WTC11 (cell line): ENCODE results near the gene STIM2. TPM values are rescaled to one million over a fixed set of nuclear protein-coding genes. Genes with fewer than 3 reads are reported as not detected.
A peak's percentile ranks its signal among the peaks of the same experiment; 100 is the strongest.

Experiments used
- ATAC-seq: fragments of 200-7000 bp; cut with Tn5 transposase; 2 replicates; pipeline ENCODE4 v1.10.0; 2021; ENCODE audit warnings: mild to moderate bottlenecking, moderate library complexity
- CTCF ChIA-PET: fragments of 300-600 bp; sonication (Branson Sonifier 250); formaldehyde crosslinking; loops from one replicate; lab custom pipeline; 2021; ENCODE audit warnings: antibody characterized with exemption; lab: Charles Lee
- POLR2A ChIA-PET: fragments of 350-600 bp; sonication (Branson Sonifier 250); formaldehyde crosslinking; loops from one replicate; lab custom pipeline; 2021; ENCODE audit warnings: antibody characterized with exemption; lab: Charles Lee
- DNase-seq: peaks from one replicate; pipeline ENCODE4 v3.0.0; 2021; ENCODE audit warnings: low spot score
- H3K27ac Mint-ChIP-seq: 2 replicates; pipeline ENCODE4 v1.8.0; 2021; ENCODE audit warnings: mixed read lengths
- H3K27me3 Mint-ChIP-seq: 2 replicates; pipeline ENCODE4 v1.8.0; 2021; ENCODE audit warnings: low read depth, mild to moderate bottlenecking, moderate library complexity, mixed read lengths
- H3K36me3 Mint-ChIP-seq: 2 replicates; pipeline ENCODE4 v1.8.0; 2021; ENCODE audit warnings: mixed read lengths
- H3K4me1 Mint-ChIP-seq: 2 replicates; pipeline ENCODE4 v1.8.0; 2022; ENCODE audit warnings: mixed read lengths
- H3K4me3 Mint-ChIP-seq: 2 replicates; pipeline ENCODE4 v1.8.0; 2021; ENCODE audit warnings: mild to moderate bottlenecking, moderate library complexity, mixed read lengths
- H3K9me3 Mint-ChIP-seq: 2 replicates; pipeline ENCODE4 v1.8.0; 2021; ENCODE audit warnings: mixed read lengths
- CDX4 ChIP-seq: fragments of 250-450 bp; sonication (Bioruptor Pico); IDR thresholded peaks from 2 replicates; pipeline ENCODE4 v1.9.0; 2021; ENCODE audit warnings: moderate library complexity, mild to moderate bottlenecking, inconsistent platforms, borderline replicate concordance
- E2F4 ChIP-seq: sonication (generic); formaldehyde crosslinking; IDR thresholded peaks from 2 replicates; pipeline ENCODE4 v1.8.1; 2022; ENCODE audit warnings: low read depth, mild to moderate bottlenecking, moderate library complexity, missing genetic modification reagents, borderline replicate concordance
- E2F5 ChIP-seq: sonication (generic); formaldehyde crosslinking; IDR thresholded peaks from 2 replicates; pipeline ENCODE4 v1.8.1; 2022; ENCODE audit warnings: mild to moderate bottlenecking, moderate library complexity, missing genetic modification reagents
- ERG ChIP-seq: fragments of 250-450 bp; sonication (Bioruptor Pico); IDR thresholded peaks from 2 replicates; pipeline ENCODE4 v1.8.0; 2021; ENCODE audit warnings: mild to moderate bottlenecking
- ETV6 ChIP-seq: sonication (generic); formaldehyde crosslinking; IDR thresholded peaks from 2 replicates; pipeline ENCODE4 v1.8.1; 2022; ENCODE audit warnings: mild to moderate bottlenecking, missing genetic modification reagents
- FOXP4 ChIP-seq: sonication (generic); formaldehyde crosslinking; IDR thresholded peaks from 2 replicates; pipeline ENCODE4 v1.8.0; 2022; ENCODE audit warnings: mild to moderate bottlenecking, missing genetic modification reagents
- GABPB1 ChIP-seq: sonication (generic); formaldehyde crosslinking; IDR thresholded peaks from 2 replicates; pipeline ENCODE4 v1.8.1; 2023; ENCODE audit warnings: mild to moderate bottlenecking, missing genetic modification reagents
- GRHL2 ChIP-seq: fragments of 250-450 bp; sonication (Bioruptor Pico); IDR thresholded peaks from 2 replicates; pipeline ENCODE4 v1.8.0; 2022; ENCODE audit warnings: mild to moderate bottlenecking, moderate library complexity; ENCODE audit not compliant: insufficient replicate concordance, severe bottlenecking
- HMGA2 ChIP-seq: fragments of 250-450 bp; sonication (Bioruptor Pico); IDR thresholded peaks from 2 replicates; pipeline ENCODE4 v1.4.0; 2021; ENCODE audit warnings: mild to moderate bottlenecking, moderate library complexity
- IRF1 ChIP-seq: sonication (generic); formaldehyde crosslinking; IDR thresholded peaks from 2 replicates; pipeline ENCODE4 v1.8.0; 2023; ENCODE audit warnings: missing genetic modification reagents
- JAZF1 ChIP-seq: fragments of 250-450 bp; sonication (Bioruptor Pico); IDR thresholded peaks from 2 replicates; pipeline ENCODE4 v1.9.0; 2021; ENCODE audit warnings: moderate library complexity, mild to moderate bottlenecking, inconsistent platforms
- KAT7 ChIP-seq: sonication (generic); formaldehyde crosslinking; IDR thresholded peaks from 2 replicates; pipeline ENCODE4 v1.8.1; 2023; ENCODE audit warnings: missing genetic modification reagents, mild to moderate bottlenecking, borderline replicate concordance
- MXD4 ChIP-seq: fragments of 250-450 bp; sonication (Bioruptor Pico); IDR thresholded peaks from 2 replicates; pipeline ENCODE4 v1.8.0; 2021; ENCODE audit warnings: mild to moderate bottlenecking, moderate library complexity, borderline replicate concordance
- NFE2L1 ChIP-seq: sonication (generic); formaldehyde crosslinking; IDR thresholded peaks from 2 replicates; pipeline ENCODE4 v1.8.1; 2023; ENCODE audit warnings: missing genetic modification reagents
- NFYB ChIP-seq: sonication (generic); formaldehyde crosslinking; conservative IDR thresholded peaks from 2 replicates; pipeline ENCODE4 v1.8.0; 2022; ENCODE audit warnings: low read depth, missing genetic modification reagents
- NR2C2 ChIP-seq: sonication (generic); formaldehyde crosslinking; IDR thresholded peaks from 2 replicates; pipeline ENCODE4 v1.8.0; 2022; ENCODE audit warnings: mild to moderate bottlenecking, missing genetic modification reagents
- OVOL2 ChIP-seq: fragments of 250-450 bp; sonication (Bioruptor Pico); IDR thresholded peaks from 2 replicates; pipeline ENCODE4 v1.9.0; 2021; ENCODE audit warnings: mild to moderate bottlenecking, borderline replicate concordance
- TEAD1 ChIP-seq: sonication (generic); formaldehyde crosslinking; IDR thresholded peaks from 2 replicates; pipeline ENCODE4 v1.8.0; 2022; ENCODE audit warnings: mild to moderate bottlenecking, missing genetic modification reagents
- TEAD4 ChIP-seq: sonication (generic); formaldehyde crosslinking; IDR thresholded peaks from 2 replicates; pipeline ENCODE4 v1.8.0; 2022; ENCODE audit warnings: mild to moderate bottlenecking, missing genetic modification reagents
- TP53 ChIP-seq: sonication (generic); formaldehyde crosslinking; IDR thresholded peaks from 2 replicates; pipeline ENCODE4 v1.8.1; 2023; ENCODE audit warnings: mild to moderate bottlenecking, missing genetic modification reagents
- ZBTB43 ChIP-seq: sonication (generic); formaldehyde crosslinking; IDR thresholded peaks from 2 replicates; pipeline ENCODE4 v1.8.1; 2023; ENCODE audit warnings: mild to moderate bottlenecking, missing genetic modification reagents
- ZNF219 ChIP-seq: sonication (generic); formaldehyde crosslinking; IDR thresholded peaks from 2 replicates; pipeline ENCODE4 v1.8.0; 2023; ENCODE audit warnings: missing genetic modification reagents, mild to moderate bottlenecking, borderline replicate concordance
- ZNF396 ChIP-seq: fragments of 250-450 bp; sonication (Bioruptor Pico); IDR thresholded peaks from 2 replicates; pipeline ENCODE4 v1.8.0; 2021; ENCODE audit warnings: mild to moderate bottlenecking, moderate library complexity, borderline replicate concordance
- ZNF532 ChIP-seq: fragments of 250-450 bp; sonication (Bioruptor Pico); IDR thresholded peaks from 2 replicates; pipeline ENCODE4 v1.9.0; 2021; ENCODE audit warnings: mild to moderate bottlenecking, borderline replicate concordance
- total RNA-seq: library from RNA; stranded (reverse); gene quantifications from 3 replicates; pipeline ENCODE4 v1.2.3, GENCODE V29; 2021

The STIM2 gene
- total RNA-seq, 1 experiment from 2014 or later = 22.4 TPM

GRCh38 chr4:26857278-26858034 is 3.2 kb upstream of the STIM2 start:
- Mint-ChIP-seq H3K4me1 (peaks cover 34% of the 10 kb centered on the region), H3K9me3 (no peaks in the 10 kb centered on the region), H3K36me3 (no peaks in the 10 kb centered on the region), H3K27ac (peak overlapping the region; percentile 89), H3K4me3 (peak overlapping the region; percentile 80), H3K27me3 (peaks cover 2% of the 10 kb centered on the region; the same call in 1 of the 2 replicates)
- ATAC-seq = peak; percentile 15
- DNase-seq = peak; percentile 78
- ChIA-PET CTCF (interaction anchor here (1.3 to 1.6 kb wide), 2 partner anchors 144 to 153 kb away, joined by 3 to 8 read pairs; no protein-coding TSS in a partner anchor), POLR2A (interaction anchor here (0.6 to 1.0 kb wide), 2 partner anchors 150 to 1136 kb away, joined by 3 read pairs; no protein-coding TSS in a partner anchor)
- TF ChIP-seq E2F4 (CRISPR knock-in tag) = peak; percentile 47; the same call in 1 of the 2 replicates
- peak; percentile 88 for TF ChIP-seq FOXP4
- no peak for TF ChIP-seq NFYB
- TF ChIP-seq ZNF532 (CRISPR knock-in tag) = no peak
- peak; percentile 22; the same call in 1 of the 2 replicates for TF ChIP-seq E2F5 (CRISPR knock-in tag)
- 0 out of 2 replicates have a peak, but pooled peaks have one; percentile 34 for TF ChIP-seq ERG (CRISPR knock-in tag)
- no peak for TF ChIP-seq HMGA2 (CRISPR knock-in tag)
- no peak for TF ChIP-seq JAZF1 (CRISPR knock-in tag)
- TF ChIP-seq CDX4 (CRISPR knock-in tag) = no peak
- no peak for TF ChIP-seq ZNF396 (CRISPR knock-in tag)
- 0 out of 2 replicates have a peak, but pooled peaks have one; percentile 56 for TF ChIP-seq ZBTB43 (CRISPR knock-in tag)
- TF ChIP-seq OVOL2 (CRISPR knock-in tag) = no peak
- TF ChIP-seq NR2C2 (CRISPR knock-in tag) = no peak
- TF ChIP-seq TEAD4 (CRISPR knock-in tag) = no peak
- TF ChIP-seq TEAD1 (CRISPR knock-in tag) = peak; percentile 49; the same call in 1 of the 2 replicates
- peak; percentile 52 for TF ChIP-seq ETV6
- 0 out of 2 replicates have a peak, but pooled peaks have one; percentile 78 for TF ChIP-seq KAT7 (CRISPR knock-in tag)
- TF ChIP-seq NFE2L1 = peak; percentile 26; the same call in 1 of the 2 replicates
- no peak for TF ChIP-seq MXD4
- TF ChIP-seq GABPB1 = peak; percentile 40; the same call in 1 of the 2 replicates
- no peak for TF ChIP-seq GRHL2 (CRISPR knock-in tag)
- peak; percentile 76; the same call in 1 of the 2 replicates for TF ChIP-seq TP53 (CRISPR knock-in tag)
- TF ChIP-seq IRF1 (CRISPR knock-in tag) = peak; percentile 63; the same call in 1 of the 2 replicates
- TF ChIP-seq ZNF219 (CRISPR knock-in tag) = peak; percentile 80
